HL-60 (cell line): ENCODE data around the gene PRR7.

Experiments used
- DNase-seq, 2 experiments: peaks; one replicate each; pipeline ENCODE4 v3.0.0-alpha.2; 2010 to 2020; ENCODE audit warnings: low read depth in 1 of 2, low spot score in 1 of 2
- H3K27ac ChIP-seq: fragments of 250-450 bp; sonication (Bioruptor Pico); replicated peaks from 2 replicates; pipeline ENCODE4 v1.5.1; 2020; ENCODE audit warnings: mild to moderate bottlenecking, moderate library complexity
- H3K27me3 ChIP-seq: fragments of 250-450 bp; sonication (Bioruptor Pico); 2 replicates; pipeline ENCODE4 v1.5.1; 2021; ENCODE audit warnings: mild to moderate bottlenecking, moderate library complexity; ENCODE audit not compliant: insufficient read depth, poor library complexity, severe bottlenecking
- H3K4me3 ChIP-seq: replicated peaks from 2 replicates; pipeline ENCODE4 v1.5.1; 2011; ENCODE audit warnings: mild to moderate bottlenecking, control low read depth, low read length; ENCODE audit not compliant: insufficient read depth
- GABPA ChIP-seq: IDR thresholded peaks from 2 replicates; pipeline ENCODE4 v1.6.1; 2012; ENCODE audit warnings: low read depth
- POLR2AphosphoS5 ChIP-seq: IDR thresholded peaks from 2 replicates; pipeline ENCODE4 v1.6.1; 2012; ENCODE audit warnings: low read depth
- SPI1 ChIP-seq: IDR thresholded peaks from 2 replicates; pipeline ENCODE4 v1.6.1; 2012; ENCODE audit warnings: low read depth, mild to moderate bottlenecking, borderline replicate concordance
- TF ChIP-seq, protein P1 (sequence below): IDR thresholded peaks from one replicate; pipeline ENCODE4 v1.5.1; 2011; ENCODE audit warnings: low read length, control low read depth, inconsistent platforms; ENCODE audit not compliant: insufficient read depth
- TF ChIP-seq, protein P2 (sequence below): IDR thresholded peaks from 2 replicates; pipeline ENCODE4 v1.6.1; 2012; ENCODE audit warnings: low read depth; ENCODE audit not compliant: insufficient replicate concordance

The PRR7 gene

DNA sequence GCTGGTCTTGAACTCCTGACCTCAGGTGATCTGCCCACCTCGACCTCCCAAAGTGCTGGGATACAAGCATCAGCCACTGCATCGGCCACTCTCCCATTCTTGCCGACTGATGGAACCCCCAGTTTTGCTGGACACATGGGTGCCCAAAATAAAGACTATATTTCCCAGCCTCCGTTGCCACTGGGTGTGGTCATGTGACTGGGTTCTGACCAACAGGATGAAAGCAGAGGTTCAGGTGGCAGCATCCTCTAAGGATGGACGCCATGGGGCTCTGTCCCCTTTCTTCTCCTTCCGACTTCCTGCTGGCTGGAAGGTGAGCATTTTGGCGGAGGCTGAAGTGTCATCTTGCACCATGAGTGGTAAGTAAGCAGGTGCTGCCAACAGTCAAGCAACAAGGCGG, 40.5 kb downstream of the PRR7 start:
- TF ChIP-seq, protein P1, sequence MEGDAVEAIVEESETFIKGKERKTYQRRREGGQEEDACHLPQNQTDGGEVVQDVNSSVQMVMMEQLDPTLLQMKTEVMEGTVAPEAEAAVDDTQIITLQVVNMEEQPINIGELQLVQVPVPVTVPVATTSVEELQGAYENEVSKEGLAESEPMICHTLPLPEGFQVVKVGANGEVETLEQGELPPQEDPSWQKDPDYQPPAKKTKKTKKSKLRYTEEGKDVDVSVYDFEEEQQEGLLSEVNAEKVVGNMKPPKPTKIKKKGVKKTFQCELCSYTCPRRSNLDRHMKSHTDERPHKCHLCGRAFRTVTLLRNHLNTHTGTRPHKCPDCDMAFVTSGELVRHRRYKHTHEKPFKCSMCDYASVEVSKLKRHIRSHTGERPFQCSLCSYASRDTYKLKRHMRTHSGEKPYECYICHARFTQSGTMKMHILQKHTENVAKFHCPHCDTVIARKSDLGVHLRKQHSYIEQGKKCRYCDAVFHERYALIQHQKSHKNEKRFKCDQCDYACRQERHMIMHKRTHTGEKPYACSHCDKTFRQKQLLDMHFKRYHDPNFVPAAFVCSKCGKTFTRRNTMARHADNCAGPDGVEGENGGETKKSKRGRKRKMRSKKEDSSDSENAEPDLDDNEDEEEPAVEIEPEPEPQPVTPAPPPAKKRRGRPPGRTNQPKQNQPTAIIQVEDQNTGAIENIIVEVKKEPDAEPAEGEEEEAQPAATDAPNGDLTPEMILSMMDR, result no peak
- TF ChIP-seq GABPA (no peak), SPI1 (no peak), POLR2AphosphoS5 (no peak)
- TF ChIP-seq, protein P2, sequence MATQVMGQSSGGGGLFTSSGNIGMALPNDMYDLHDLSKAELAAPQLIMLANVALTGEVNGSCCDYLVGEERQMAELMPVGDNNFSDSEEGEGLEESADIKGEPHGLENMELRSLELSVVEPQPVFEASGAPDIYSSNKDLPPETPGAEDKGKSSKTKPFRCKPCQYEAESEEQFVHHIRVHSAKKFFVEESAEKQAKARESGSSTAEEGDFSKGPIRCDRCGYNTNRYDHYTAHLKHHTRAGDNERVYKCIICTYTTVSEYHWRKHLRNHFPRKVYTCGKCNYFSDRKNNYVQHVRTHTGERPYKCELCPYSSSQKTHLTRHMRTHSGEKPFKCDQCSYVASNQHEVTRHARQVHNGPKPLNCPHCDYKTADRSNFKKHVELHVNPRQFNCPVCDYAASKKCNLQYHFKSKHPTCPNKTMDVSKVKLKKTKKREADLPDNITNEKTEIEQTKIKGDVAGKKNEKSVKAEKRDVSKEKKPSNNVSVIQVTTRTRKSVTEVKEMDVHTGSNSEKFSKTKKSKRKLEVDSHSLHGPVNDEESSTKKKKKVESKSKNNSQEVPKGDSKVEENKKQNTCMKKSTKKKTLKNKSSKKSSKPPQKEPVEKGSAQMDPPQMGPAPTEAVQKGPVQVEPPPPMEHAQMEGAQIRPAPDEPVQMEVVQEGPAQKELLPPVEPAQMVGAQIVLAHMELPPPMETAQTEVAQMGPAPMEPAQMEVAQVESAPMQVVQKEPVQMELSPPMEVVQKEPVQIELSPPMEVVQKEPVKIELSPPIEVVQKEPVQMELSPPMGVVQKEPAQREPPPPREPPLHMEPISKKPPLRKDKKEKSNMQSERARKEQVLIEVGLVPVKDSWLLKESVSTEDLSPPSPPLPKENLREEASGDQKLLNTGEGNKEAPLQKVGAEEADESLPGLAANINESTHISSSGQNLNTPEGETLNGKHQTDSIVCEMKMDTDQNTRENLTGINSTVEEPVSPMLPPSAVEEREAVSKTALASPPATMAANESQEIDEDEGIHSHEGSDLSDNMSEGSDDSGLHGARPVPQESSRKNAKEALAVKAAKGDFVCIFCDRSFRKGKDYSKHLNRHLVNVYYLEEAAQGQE, result no peak
- no peak overlapping the region for H3K4me3 ChIP-seq
- DNase-seq, result no peak
- H3K27ac ChIP-seq, result no peak overlapping the region
- no peaks in the 10 kb centered on the region for H3K27me3 ChIP-seq

DNA sequence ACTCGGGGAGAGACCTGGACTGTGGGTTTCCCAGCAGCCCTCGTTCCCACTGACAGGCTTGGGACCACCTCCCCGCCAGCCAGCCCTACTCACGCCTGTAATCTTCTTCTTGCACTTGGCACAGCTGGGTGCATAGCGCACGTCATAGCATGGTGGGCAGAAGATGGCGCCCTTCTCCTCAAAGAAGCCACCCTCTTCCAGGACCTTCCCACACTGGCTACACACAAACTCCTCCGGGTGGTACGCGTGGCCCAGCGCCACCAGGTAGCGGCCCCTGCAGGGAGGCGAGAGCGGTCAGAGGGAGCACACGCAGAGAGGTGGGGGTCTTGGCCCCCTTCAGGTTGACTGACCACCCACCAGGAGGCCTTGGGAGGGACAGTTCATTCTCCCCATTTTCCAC, 41.4 kb downstream of the PRR7 start:
- no peak overlapping the region for H3K4me3 ChIP-seq
- TF ChIP-seq, protein P2, result no peak
- TF ChIP-seq POLR2AphosphoS5 (no peak), GABPA (no peak), SPI1 (no peak)
- TF ChIP-seq, protein P1, result no peak
- no peaks in the 10 kb centered on the region for H3K27me3 ChIP-seq
- DNase-seq, result no peak
- no peak overlapping the region for H3K27ac ChIP-seq

DNA sequence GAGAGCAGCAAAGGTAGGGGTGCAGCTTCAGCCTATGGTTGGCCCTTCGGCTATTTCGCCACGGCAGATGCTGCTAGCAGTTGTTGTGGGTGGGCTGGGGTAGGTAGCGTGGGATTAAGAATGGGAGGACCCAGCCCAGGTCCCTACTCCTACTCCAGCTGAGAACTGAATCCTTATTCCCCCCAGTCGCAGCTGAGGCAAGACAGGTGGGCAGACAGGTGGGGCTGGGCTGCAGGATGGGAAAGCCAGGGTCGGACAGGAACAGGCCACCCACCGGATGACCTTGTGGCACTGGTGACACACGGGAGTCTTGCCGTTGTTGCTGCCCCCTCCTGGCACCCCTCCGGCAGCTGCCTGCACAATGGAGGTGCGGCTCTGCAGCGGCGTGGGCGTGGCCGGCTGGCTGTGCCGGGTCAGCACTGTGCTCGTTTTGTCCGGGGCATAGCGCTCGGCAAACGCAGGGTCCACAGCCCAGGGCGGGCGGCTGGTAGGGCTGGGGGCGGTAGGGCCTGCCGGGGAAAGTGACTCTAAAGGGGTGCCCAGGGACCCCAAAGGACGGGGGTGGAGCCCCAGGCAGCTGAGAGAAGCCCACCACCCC, 42.6 kb downstream of the PRR7 start:
- TF ChIP-seq, protein P2, result no peak
- TF ChIP-seq GABPA (no peak), POLR2AphosphoS5 (no peak), SPI1 (no peak)
- TF ChIP-seq, protein P1, result no peak
- Histone ChIP-seq H3K27ac (no peak overlapping the region), H3K27me3 (no peaks in the 10 kb centered on the region), H3K4me3 (no peak overlapping the region)
- no peak for DNase-seq
